NCI-H1694 (cell line): ENCODE data around the gene LIPI.
"Not testable (repeated sequence)": the region's sequence is repeated elsewhere in the genome, so short reads cannot be mapped to it uniquely, and the experiment has no call there.

Experiments used
- DNase-seq: peaks from one replicate; lab custom pipeline; 2025; lab: John Stamatoyannopoulos, UW

LIPI gene

DNA sequence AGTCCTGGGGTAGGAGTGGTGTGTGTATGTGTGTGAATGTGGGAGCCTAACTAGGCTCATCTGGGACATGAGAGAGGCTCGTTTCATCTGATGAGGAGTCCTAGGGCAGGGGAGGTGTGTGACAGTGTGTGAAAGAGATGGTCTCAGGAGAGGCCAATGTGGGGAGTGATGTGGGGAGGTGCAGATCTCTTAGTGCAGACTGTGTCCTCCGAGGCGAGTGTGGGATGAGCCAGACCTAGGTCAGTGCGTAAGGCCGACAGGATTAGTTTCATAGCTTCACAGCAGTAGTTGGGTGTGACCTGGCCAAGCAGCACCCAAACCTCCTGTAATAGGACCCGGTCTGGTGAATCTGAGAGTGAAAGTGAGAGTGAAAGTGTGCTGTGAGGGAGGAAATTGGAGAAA lies 94.7 kb downstream of the LIPI start:
- no peak for DNase-seq

- no peak for DNase-seq
These were observed 95.1 kb downstream of the LIPI start for GRCh38 chr21:14115646-14116045.

GRCh38 chr21:14114251-14114650 lies 96.5 kb downstream of the LIPI start:
- no peak for DNase-seq

- DNase-seq, result not testable (repeated sequence)
These were observed 106.2 kb downstream of the LIPI start for GRCh38 chr21:14104564-14104963.

DNA sequence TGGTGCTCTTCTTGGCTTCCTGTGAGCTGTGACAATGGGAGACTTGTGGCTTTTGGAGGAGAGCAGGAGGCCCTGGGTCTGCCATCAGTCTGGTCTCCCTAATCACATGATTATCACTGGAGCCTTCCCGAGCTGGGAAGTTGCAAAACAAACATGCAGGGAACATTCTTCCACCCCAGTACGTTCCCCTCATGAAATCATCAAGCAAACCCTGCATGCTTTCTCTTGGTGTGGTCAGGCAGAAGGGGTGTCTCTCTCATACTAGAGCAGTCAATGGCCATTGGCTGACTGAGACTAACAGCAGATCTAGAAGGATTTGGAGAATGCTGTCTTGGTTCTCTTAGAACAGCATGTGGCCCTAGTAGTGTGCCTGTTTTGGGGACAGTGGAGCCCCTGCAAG lies 111.2 kb downstream of the LIPI start:
- no peak for DNase-seq

GRCh38 chr21:14097881-14098499 lies 112.8 kb downstream of the LIPI start:
- DNase-seq, result no peak

GRCh38 chr21:14096577-14096976 lies 114.2 kb downstream of the LIPI start:
- DNase-seq, result no peak

DNA sequence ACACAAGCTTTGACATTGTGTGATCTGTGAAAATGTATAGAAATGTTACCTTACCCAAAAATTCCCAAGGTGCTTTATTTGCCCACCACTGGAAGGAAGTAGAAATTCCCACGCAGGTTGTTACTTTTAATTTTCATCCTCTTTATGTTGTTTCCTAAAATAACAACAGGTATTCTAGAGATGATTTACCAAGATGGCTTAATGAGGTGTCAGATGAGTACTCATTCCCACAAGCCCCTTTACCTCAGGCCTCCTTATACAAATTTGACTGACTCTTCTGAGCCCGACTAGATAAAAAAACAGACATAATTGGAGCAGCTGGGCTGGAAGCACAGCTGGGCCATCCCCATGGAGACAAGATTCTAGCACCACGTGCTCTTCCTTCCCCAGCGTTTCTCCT lies 114.6 kb downstream of the LIPI start:
- no peak for DNase-seq

GRCh38 chr21:14095056-14095455 lies 115.7 kb downstream of the LIPI start:
- no peak for DNase-seq

DNA sequence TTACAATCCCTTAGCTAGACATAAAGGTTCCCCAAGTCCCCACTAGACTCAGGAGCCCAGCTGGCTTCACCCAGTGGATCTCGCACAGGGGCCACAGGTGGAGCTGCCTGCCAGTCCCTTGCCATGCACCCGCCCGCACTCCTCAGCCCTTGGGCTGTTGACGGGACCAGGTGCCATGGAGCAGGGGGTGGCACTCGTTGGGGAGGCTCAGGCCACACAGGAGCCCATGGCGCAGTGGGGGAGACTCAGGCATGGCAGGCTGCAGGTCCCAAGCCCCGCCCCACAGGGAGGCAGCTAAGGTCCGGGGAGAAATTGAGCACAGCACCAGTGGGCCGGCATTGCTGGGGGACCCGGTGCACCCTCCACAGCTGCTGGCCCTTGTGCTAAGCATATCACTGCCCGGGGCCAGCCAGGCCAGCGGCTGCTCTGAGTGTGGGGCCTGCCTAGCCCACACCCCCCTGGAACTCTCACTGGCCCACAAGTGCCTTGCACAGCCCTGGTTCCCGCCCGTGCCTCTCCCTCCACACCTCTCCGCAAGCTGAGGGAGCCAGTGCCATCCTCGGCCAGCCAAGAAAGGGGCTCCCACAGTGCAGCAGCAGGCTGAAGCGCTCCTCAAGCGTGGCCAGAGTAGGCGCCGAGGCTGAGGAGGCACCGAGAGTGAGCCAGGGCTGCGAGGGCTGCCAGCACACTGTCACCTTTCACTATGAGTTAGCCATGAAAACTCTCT lies 117.8 kb downstream of the LIPI start:
- no peak for DNase-seq

GRCh38 chr21:14090184-14090583 lies 120.6 kb downstream of the LIPI start:
- DNase-seq, result not testable (repeated sequence)

- no peak for DNase-seq
These were observed 122.4 kb downstream of the LIPI start for GRCh38 chr21:14088391-14088790.

GRCh38 chr21:14086553-14086952 lies 124.2 kb downstream of the LIPI start:
- DNase-seq, result no peak

- DNase-seq, result no peak
These were observed 126.1 kb downstream of the LIPI start for GRCh38 chr21:14084701-14085100.

- no peak for DNase-seq
These were observed 126.7 kb downstream of the LIPI start for GRCh38 chr21:14084068-14084501.

- no peak for DNase-seq
These were observed 130.0 kb downstream of the LIPI start for GRCh38 chr21:14080764-14081096.

DNA sequence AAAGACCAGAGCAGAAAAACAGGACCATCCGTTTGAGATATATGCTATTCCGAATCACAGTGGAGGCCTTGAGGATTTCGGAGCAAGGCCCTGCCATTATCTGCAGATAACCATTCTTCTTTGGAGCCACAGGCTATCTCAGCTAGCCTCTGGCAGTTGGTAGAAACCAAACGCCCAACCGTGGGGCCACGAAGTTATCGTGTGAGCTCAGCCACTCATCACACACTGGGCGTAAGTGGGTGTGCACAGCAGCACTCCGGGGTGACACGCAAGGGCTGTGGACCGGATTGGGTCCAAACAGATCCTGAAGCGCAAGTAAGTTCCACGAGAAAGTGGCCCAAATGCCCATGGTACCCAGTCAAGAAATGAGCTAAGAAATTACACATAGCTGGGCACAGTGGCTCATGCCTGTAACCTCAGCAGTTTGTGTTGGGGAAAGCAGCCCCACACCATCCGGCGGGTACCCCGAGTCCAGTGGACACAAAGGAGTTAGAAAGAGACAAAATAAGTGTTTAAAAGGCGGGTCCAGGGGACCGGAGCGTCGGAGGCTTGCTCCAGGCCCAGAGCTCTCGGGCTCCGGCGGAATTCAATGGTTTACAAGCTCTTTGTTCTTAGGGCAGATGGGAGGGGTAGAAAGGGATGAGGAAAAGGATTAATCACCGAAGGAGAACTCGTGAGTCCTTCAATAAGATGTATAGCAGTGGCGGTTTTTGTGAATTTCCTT lies 130.6 kb downstream of the LIPI start:
- DNase-seq, result no peak

GRCh38 chr21:14078746-14079375 lies 131.9 kb downstream of the LIPI start:
- DNase-seq, result no peak

DNA sequence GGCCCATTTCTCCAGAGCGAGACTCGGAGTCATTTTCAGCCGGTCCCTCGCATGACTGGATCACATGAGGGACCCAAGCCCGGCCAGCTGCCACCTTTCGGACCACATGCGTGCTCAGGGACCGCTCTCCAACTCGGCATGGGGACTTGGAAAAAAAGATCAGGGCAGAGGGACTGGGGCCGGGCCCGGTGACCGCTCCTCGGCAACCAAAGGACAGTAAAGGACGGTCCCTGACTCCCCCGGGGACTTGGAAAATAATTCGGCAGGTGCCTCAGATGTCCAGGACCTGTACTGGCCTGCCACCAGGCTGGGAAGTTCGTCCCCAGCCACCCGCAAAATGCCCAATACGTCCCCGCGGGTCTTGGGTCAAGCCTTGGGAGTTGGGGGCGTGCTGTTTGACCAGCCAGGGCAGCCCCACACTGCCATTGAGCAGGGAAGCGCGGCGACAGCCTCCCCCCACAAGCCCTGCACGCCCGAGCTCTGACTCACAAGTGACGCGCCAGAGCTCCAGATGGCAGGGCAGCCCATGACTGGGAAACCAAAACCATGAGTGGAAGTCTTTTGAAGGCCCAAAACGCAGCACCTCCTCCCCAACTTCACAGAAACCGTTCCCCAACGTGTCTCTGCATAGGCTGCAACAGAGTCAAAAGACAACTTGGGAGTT lies 134.5 kb downstream of the LIPI start:
- DNase-seq, result no peak

DNA sequence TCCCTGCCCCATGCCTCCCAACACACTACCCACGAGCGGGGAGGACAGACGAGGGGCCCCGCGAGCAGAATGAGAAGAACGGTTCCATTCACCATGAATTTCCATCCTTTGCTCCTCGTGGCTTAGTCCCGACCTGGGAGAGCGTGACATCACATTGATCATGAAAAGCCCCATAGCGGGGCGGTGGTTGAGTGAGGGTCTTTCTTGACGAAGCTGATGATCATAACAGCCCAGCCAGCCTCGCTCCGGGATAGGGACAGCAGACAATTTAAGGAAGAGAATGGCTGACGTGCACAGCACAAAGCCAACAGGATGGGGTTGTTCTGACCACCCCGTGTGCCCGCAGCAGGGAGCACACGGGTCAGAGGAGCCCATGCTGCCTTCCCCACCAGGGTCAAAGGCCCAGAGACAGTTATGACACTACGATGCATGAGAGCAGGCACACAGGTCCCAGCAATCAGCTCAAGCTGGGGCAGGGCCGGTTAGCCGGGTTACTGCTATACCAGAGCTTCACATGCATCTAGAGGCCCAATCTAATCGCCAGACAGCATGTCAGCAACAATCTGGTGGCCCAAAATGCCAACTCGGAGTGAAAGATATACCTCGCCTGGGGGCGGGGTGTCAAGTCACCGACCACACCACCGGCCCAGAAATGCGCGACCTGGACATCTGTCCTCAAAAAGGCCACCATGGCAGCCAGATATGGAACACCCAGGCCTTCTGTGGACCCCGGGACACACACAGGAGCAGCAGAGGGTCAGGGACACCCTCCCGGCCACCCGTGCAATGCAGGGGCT lies 135.2 kb downstream of the LIPI start:
- DNase-seq, result no peak

GRCh38 chr21:14074177-14074576 lies 136.6 kb downstream of the LIPI start:
- DNase-seq, result no peak
